Measurements from ENCODE around the gene CARD19.

The CARD19 gene

DNA sequence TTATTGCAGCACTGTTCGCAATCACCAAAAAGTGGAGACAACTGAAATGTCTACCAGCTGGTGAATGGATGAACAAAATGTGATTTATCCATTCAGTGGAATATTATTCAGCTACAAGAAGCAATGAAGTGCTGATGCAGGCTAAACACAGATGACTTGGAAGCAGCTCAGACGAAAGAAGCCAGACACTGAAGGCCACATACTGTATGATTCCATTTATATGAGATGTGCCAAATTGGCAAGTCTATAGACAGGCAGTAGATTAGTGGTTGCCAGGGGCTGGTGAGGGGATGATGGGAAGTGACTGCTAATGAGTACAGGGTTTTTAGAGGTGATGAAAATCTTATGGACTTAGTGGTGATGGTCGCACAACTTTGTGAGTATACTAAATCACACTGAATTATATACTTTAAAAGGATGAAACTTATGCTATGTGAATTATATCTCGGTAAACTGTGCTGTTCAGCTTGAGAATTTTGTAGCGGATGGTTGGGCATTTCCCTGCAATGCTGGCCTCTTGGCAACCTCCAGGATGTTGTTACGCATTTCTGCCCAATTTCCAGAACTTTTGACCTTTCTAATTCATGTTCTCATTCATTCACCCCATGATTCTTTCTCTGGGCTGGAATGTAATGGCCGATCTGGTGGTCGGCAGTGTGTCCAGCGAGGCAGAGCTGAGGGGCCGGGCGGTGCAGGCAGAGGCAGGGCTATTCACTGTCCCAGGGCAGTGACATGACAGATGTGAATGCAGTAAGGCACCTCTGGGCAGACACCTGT, 66.0 kb downstream of the CARD19 start:
- DNase-seq (ENCODE audit: low spot score) = no peak

All from putamen (tissue), 1 donor.